Measurements from ENCODE around the gene HDAC4.

DNA sequence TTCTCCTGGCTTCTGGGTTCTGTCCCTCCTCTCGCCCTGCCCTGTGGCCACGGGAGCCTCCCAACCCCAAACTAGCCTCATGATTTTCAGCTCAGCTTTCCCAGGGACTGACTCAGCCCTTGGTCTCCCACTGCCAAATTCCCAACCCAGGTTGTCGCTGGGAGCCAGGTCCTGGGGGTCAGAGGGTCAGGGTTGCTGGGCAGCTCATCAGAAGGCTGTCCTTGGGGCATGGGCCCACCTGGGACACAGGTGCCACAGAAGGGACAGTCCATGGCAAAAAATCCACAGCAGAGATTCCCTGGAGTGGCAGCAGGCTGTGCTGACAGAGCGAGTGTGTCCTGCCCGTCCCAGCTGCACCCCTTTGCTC is 372.6 kb downstream of the HDAC4 start:
- no peak for TF ChIP-seq CTCF (IDR thresholded peaks at IDR 0.05)
- TF ChIP-seq POLR2A (IDR thresholded peaks at IDR 0.05), result no peak
